ENCODE measurements around the gene MRPL14. TPM values are rescaled to one million over a fixed set of nuclear protein-coding genes. Genes with fewer than 3 reads are reported as not detected.

Gene MRPL14
- total RNA-seq, 1 experiment from 2014 or later: 87.6 TPM

GRCh38 chr6:44100088-44100550 is 27.1 kb downstream of the MRPL14 start:
- POLR2A ChIA-PET: no interaction called here
- TF ChIP-seq CTCF (IDR thresholded peaks at IDR 0.05; ENCODE audit: insufficient read depth in 1 of 2, low read depth in 1 of 2, low read length in 1 of 2, severe bottlenecking in 1 of 2, unreplicated experiment in 1 of 2): peak; percentile 76 to 86
- no TSS peak for BruUV-seq (replicated peaks)
- peaks cover 31% of the 10 kb centered on the region for H3K4me1 Mint-ChIP-seq (ENCODE audit: low read depth, unreplicated experiment)
- peaks cover 48% of the 10 kb centered on the region for H3K36me3 Mint-ChIP-seq (ENCODE audit: insufficient read depth, unreplicated experiment)
- H3K9me3 Mint-ChIP-seq (ENCODE audit: unreplicated experiment): no peaks in the 10 kb centered on the region
- H3K4me3 ChIP-seq (ENCODE audit: low read depth, low read length): no peak overlapping the region
- H3K27me3 ChIP-seq (replicated peaks; ENCODE audit: control insufficient read depth, insufficient read depth, low read length): no peaks in the 10 kb centered on the region
- CTCF ChIA-PET: interaction anchor here (0.7 to 1.4 kb wide), 5 partner anchors 12 to 119 kb away, joined by 3 to 7 read pairs (median 3); no protein-coding TSS in a partner anchor
- H3K4me3 Mint-ChIP-seq (ENCODE audit: unreplicated experiment): no peak overlapping the region
- no peak overlapping the region for H3K27ac Mint-ChIP-seq (ENCODE audit: unreplicated experiment)
- DNase-seq: peak in 1 of 2 experiments; percentile 60
- no peaks in the 10 kb centered on the region for H3K27me3 Mint-ChIP-seq (ENCODE audit: insufficient read depth, unreplicated experiment)
- H3K4me1 ChIP-seq: peaks cover 19% of the 10 kb centered on the region
- no peaks in the 10 kb centered on the region for H3K9me3 ChIP-seq
- intact Hi-C loops (cut with micrococcal nuclease; ENCODE audit: unreplicated experiment): loop anchor here (1.0 kb wide), 2 partner anchors 26 to 238 kb away; no protein-coding TSS in a partner anchor
- H3K36me3 ChIP-seq (ENCODE audit: control insufficient read depth, insufficient read depth, low read length): peaks cover 1% of the 10 kb centered on the region

GRCh38 chr6:44099192-44099591 is 28.1 kb downstream of the MRPL14 start:
- no peak for TF ChIP-seq CTCF (IDR thresholded peaks at IDR 0.05; ENCODE audit: insufficient read depth in 1 of 2, low read depth in 1 of 2, low read length in 1 of 2, severe bottlenecking in 1 of 2, unreplicated experiment in 1 of 2)
- Histone ChIP-seq H3K9me3 (no peaks in the 10 kb centered on the region), H3K4me1 (peaks cover 28% of the 10 kb centered on the region), H3K4me3 (ENCODE audit: low read depth, low read length) (no peak overlapping the region), H3K27me3 (replicated peaks; ENCODE audit: control insufficient read depth, insufficient read depth, low read length) (no peaks in the 10 kb centered on the region), H3K36me3 (ENCODE audit: control insufficient read depth, insufficient read depth, low read length) (peaks cover 1% of the 10 kb centered on the region; the same call in 1 of the 2 replicates)
- ChIA-PET CTCF (interaction anchor here (0.6 to 1.4 kb wide), 3 partner anchors 12 to 28 kb away, joined by 3 to 7 read pairs (median 3); partner anchors contain the start of genes MRPL14 and TMEM63B), POLR2A (interaction anchor here (0.6 kb wide), 1 partner anchor 35 kb away, joined by 7 read pairs; no protein-coding TSS in a partner anchor)
- Mint-ChIP-seq H3K27me3 (ENCODE audit: insufficient read depth, unreplicated experiment) (no peaks in the 10 kb centered on the region), H3K27ac (ENCODE audit: unreplicated experiment) (no peak overlapping the region), H3K4me1 (ENCODE audit: low read depth, unreplicated experiment) (peaks cover 40% of the 10 kb centered on the region), H3K9me3 (ENCODE audit: unreplicated experiment) (no peaks in the 10 kb centered on the region), H3K36me3 (ENCODE audit: insufficient read depth, unreplicated experiment) (peaks cover 40% of the 10 kb centered on the region), H3K4me3 (ENCODE audit: unreplicated experiment) (no peak overlapping the region)
- BruUV-seq (replicated peaks): no TSS peak
- intact Hi-C loops (cut with micrococcal nuclease; ENCODE audit: unreplicated experiment): no loop called here
- no peak for DNase-seq

GRCh38 chr6:44097782-44098317 is 29.4 kb downstream of the MRPL14 start:
- no peaks in the 10 kb centered on the region for H3K27me3 Mint-ChIP-seq (ENCODE audit: insufficient read depth, unreplicated experiment)
- ChIA-PET CTCF (interaction anchor here (0.6 to 1.2 kb wide), 2 partner anchors 54 to 296 kb away, joined by 3 to 5 read pairs; no protein-coding TSS in a partner anchor), POLR2A (no interaction called here)
- H3K9me3 Mint-ChIP-seq (ENCODE audit: unreplicated experiment): no peaks in the 10 kb centered on the region
- no peak overlapping the region for H3K4me3 ChIP-seq (ENCODE audit: low read depth, low read length)
- H3K36me3 Mint-ChIP-seq (ENCODE audit: insufficient read depth, unreplicated experiment): peaks cover 31% of the 10 kb centered on the region
- peaks cover 46% of the 10 kb centered on the region for H3K4me1 Mint-ChIP-seq (ENCODE audit: low read depth, unreplicated experiment)
- no peaks in the 10 kb centered on the region for H3K9me3 ChIP-seq
- no peaks in the 10 kb centered on the region for H3K27me3 ChIP-seq (replicated peaks; ENCODE audit: control insufficient read depth, insufficient read depth, low read length)
- TF ChIP-seq CTCF (IDR thresholded peaks at IDR 0.05; ENCODE audit: insufficient read depth in 1 of 2, low read depth in 1 of 2, low read length in 1 of 2, severe bottlenecking in 1 of 2, unreplicated experiment in 1 of 2): no peak
- intact Hi-C loops (cut with micrococcal nuclease; ENCODE audit: unreplicated experiment): loop anchor here (2.0 kb wide), 1 partner anchor 59 kb away; no protein-coding TSS in a partner anchor
- DNase-seq: no peak
- peaks cover 34% of the 10 kb centered on the region for H3K4me1 ChIP-seq
- H3K36me3 ChIP-seq (ENCODE audit: control insufficient read depth, insufficient read depth, low read length): no peaks in the 10 kb centered on the region
- H3K4me3 Mint-ChIP-seq (ENCODE audit: unreplicated experiment): no peak overlapping the region
- no TSS peak for BruUV-seq (replicated peaks)
- H3K27ac Mint-ChIP-seq (ENCODE audit: unreplicated experiment): peak overlapping the region; percentile 53

Data from Caco-2 (cell line).